GM23248 (cell line): ENCODE measurements around the gene ERP27.

ENCODE experiments used
- EZH2 ChIP-seq: fragments of 200-600 bp; sonication (generic); IDR thresholded peaks from 2 replicates; pipeline ENCODE4 v1.6.1; 2018; ENCODE audit warnings: antibody characterized with exemption, mild to moderate bottlenecking; ENCODE audit not compliant: insufficient read depth, poor library complexity, severe bottlenecking
- EZH2phosphoT487 ChIP-seq: fragments of 200-600 bp; sonication (generic); IDR thresholded peaks from 2 replicates; pipeline ENCODE4 v1.6.1; 2018; ENCODE audit warnings: antibody characterized with exemption, moderate library complexity, mild to moderate bottlenecking, low read depth; ENCODE audit not compliant: insufficient read depth

DNA sequence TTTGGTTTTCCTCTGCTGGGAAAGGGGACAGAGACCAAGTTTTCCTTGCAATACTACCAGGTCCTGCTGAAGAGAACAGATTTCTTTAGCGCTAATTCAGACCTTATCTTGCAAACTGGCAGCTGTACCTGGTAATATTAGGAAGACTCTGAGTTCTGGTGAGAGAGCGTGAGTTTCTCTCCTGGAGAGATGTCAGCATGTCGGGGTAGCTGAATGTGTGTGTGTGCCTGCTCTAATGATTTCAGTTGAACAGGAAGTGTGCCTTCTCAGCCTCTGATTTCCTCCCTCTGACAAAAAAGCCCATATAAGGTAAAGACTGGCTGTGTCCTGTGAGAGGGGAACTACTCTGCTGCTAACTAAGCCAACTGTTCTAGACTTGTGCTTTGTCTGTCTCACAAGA, 10.3 kb upstream of the ERP27 start:
- TF ChIP-seq EZH2 (no peak), EZH2phosphoT487 (no peak)
